A204.1 (cell line): ENCODE measurements around the gene ARSI.

ENCODE experiments used
- FAIRE-seq: peaks from 2 replicates; lab custom pipeline; 2012; peaks lifted over from hg19 to GRCh38; lab: Jason Lieb, UNC

ARSI gene

GRCh38 chr5:150326707-150327106 is 24.0 kb upstream of the ARSI start:
- FAIRE-seq: no peak

GRCh38 chr5:150325426-150325825 is 22.7 kb upstream of the ARSI start:
- FAIRE-seq: no peak

DNA sequence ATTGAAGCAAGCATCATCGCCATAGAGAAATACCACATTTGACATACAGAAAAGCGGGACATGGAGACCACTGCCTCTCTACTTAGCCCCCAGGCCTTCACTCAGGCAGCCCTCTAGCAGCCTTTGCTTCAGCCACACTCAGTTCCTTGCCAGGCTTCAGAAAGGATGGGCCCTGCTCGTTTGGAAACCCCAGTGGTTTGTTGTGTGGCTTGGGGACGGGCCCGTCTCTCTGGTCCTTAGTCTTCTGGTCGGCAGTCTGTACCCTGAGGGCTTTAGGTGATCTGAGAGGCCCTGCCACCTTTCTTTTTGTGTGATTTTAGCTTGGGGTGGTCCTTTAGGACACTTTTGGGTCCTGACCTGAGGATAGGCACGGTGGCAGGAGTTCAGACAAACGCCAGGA is 21.1 kb upstream of the ARSI start:
- no peak for FAIRE-seq

DNA sequence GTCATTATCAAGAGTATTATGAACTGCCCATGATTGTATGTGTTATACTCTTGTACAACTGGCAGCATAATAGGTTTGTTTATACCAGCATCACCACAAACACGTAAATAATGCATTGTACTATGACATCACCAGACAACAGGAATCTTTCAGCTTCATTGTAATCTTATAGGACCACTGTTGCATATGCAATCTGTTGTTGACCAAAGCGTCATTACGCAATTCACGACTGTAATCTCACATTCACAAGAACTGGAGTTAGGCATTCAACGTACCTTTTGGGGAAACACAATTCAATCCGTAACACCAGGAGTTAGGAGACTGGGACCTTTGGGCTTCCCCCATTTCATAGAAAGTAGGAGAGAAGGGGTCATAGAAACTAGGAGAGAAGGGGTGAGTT is 20.4 kb upstream of the ARSI start:
- no peak for FAIRE-seq

DNA sequence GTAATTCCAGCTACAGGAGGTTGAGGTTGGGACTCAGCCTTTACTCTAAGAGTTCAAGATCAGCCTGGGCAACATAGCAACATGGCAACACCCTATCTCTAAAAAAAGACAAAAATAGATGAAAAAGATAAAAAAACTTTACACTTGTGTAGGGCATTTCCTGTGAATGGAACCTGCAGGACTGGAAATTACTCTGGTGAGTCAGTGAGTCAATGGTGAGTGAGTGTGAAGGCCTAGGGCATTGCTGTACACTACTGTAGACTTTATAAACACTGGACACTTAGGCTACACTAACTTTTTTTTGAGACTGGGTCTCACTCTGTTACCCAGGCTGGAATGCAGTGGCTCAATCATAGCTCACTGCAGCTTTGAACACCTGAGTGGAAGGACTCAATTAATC is 19.5 kb upstream of the ARSI start:
- FAIRE-seq: no peak

DNA sequence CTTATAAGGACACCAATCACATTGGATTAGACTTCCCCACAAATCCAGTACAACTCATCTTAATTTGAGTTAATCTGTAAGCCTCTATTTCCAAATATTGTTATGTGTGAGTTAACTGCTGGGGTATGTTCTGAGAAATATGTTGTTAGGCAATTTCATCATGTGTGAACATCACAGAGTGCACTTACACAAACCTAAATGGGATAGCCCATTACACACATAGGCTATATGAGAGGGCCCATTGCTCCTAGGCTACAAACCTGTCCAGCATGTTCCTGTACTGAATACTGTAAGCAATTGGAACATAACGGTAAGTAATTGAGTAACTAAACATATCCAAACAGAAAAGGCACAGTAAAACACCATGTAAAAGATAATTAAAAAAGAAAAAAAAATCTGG is 19.1 kb upstream of the ARSI start:
- no peak for FAIRE-seq

GRCh38 chr5:150321211-150321610 is 18.5 kb upstream of the ARSI start:
- no peak for FAIRE-seq

GRCh38 chr5:150320044-150320613 is 17.4 kb upstream of the ARSI start:
- FAIRE-seq: no peak

- no peak for FAIRE-seq
These were observed 16.7 kb upstream of the ARSI start for GRCh38 chr5:150319484-150319790.

GRCh38 chr5:150318613-150319483 is 16.1 kb upstream of the ARSI start:
- FAIRE-seq: no peak

DNA sequence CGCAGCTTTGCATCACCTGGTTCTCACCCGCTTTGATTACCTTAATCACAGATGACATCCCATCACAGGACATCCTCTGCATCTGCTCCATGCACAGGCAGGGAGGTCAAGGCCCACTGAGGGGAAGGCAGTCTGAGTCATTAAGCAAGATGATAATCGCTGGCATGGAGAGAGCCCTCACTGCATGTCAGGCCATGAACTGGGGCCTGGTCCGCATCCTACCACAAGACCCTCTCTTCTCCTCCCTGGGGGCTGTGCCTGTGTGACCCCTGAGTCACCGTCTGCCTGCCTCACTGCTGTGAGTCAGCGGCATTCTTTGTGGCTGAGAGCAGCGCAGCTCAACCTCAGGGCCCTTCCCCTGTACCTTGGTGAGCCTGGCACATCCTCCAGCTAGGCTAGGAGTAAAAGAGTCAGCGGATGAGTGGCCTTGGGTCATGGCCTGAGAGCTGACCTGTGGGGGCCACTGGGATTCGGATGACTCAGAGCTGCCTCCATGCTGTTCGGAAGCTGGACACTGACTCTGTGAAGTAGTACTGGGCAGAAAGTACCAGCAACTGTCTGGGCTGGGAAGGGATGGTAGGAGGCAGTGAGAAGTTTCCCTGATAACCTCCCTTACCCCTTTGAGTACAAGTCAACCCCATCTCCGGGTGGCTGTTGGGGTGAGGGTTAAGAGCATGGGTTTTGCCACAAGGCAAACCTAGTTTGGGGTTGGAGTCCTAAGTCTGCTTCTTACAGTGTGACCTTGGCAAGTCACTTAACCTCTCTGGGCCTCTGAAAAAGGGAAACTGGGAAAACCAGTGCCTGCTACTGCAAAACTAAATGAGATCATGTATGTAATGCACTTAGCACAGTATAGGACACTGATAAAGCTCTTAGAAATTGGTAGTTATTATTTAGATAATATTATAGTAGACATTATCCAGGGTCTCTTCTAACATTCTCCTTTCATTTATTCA is 14.6 kb upstream of the ARSI start:
- FAIRE-seq: no peak

DNA sequence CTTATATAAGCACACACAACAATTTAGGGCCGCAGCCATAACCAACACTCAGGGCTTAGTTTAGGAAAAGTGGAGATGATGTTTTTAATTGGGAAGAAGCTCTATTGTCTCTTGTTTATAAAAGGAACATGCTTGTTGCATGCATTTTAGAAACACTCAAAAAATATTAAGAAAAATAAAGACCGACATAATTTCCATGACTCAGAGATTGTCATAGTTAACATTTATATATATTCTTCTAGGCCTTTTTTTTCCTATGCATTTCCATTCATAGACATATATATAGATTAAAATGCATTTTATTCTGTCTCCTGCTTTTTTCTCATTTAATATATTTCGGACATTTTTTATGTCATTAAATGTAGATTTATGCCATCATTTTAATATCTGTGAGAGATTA is 13.6 kb upstream of the ARSI start:
- FAIRE-seq: no peak

GRCh38 chr5:150315245-150315644 is 12.5 kb upstream of the ARSI start:
- no peak for FAIRE-seq

DNA sequence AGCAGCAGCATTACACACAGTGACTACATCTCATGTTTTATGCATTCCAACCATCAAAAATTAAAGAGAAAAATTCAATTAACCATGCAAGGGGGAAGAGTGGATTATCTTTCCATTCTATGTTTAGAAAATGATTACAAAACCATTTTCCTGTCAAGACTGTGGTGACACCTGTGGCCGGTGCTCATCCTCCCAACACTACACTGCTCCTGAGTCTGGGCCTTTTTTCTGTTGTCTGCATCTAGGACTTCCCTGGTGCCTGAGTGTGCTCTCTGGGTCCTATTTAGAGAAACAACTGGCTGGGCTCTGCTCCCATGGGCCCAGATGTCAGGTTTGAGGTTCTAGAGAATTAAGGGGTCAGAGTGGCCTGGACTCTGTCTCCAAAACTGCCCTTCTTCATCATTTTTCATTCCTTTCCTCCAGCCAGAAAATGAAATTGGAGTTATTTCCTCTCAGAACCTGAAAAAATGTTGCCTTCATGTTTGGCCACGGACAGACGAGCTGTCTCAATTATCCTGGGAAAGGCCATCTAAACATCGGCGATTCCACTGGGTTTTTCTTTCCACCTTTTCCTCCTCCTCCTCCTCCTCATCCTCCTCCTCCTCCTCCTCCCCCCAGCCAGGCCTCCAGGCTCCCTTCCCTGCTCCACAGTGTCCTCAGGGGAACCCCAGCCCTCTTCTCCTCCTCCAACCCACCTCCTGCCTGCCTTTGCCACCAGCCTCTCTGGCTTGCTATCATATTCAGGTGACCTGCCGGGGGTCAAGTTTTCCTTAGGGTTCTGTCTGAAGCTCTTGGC is 11.4 kb upstream of the ARSI start:
- no peak for FAIRE-seq

DNA sequence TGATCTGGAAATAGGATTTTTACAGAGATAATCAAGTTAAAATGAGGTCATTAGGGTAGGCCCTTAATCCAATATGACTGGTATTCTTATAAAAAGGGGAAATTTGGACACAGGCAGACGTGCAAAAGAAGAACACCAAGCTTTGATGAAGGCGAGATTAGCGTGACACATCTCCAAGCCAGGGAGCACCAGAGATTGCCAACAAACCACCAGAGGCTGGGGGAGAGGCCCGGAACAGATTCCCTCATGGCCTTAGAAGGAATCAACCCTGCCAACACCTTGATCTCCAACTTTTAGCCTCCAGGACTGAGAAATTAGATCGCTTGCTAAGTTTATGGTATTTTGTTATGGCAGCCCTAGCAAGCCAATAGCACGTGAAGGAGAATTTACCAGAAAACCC is 10.8 kb upstream of the ARSI start:
- FAIRE-seq: no peak

DNA sequence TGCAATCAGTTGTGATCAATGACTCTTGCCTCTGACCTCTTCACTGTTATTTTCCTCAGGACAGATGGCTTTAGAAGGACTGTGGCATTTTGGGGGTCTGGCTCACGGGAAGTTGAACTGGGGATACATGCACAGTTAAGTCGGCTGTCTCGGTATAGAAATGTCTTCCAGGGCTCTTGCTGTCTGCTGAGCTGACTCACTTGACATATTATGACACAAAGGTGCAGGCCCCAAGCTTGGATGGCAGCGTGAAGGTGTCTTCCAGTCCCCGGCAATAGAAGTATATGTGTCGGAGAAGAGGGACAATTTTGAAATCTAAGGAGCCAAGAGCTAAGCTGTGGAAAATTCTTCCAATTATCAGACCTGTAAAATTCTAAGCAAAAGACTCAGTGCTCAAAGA is 9.8 kb upstream of the ARSI start:
- no peak for FAIRE-seq

GRCh38 chr5:150311015-150311692 is 8.4 kb upstream of the ARSI start:
- FAIRE-seq: no peak

DNA sequence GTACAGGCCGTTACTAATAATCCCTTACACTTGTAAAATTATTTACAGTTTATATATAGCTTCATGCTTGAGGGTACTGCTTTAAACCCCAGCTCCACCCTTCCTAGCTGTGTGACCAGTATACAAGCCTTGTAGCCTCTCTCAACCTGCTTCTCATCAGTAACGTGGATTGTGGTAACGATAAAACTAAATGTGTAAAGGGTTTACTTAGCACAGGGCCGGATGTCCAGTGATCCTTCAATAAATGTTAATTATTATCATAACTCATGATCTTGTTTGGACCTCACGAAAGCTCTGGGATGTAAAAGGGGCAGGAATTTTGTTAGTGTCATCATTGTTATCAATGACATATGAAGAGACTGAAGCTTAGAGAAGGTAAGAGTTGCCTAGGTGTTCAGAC is 7.5 kb upstream of the ARSI start:
- FAIRE-seq: no peak

GRCh38 chr5:150309886-150310239 is 7.2 kb upstream of the ARSI start:
- no peak for FAIRE-seq

DNA sequence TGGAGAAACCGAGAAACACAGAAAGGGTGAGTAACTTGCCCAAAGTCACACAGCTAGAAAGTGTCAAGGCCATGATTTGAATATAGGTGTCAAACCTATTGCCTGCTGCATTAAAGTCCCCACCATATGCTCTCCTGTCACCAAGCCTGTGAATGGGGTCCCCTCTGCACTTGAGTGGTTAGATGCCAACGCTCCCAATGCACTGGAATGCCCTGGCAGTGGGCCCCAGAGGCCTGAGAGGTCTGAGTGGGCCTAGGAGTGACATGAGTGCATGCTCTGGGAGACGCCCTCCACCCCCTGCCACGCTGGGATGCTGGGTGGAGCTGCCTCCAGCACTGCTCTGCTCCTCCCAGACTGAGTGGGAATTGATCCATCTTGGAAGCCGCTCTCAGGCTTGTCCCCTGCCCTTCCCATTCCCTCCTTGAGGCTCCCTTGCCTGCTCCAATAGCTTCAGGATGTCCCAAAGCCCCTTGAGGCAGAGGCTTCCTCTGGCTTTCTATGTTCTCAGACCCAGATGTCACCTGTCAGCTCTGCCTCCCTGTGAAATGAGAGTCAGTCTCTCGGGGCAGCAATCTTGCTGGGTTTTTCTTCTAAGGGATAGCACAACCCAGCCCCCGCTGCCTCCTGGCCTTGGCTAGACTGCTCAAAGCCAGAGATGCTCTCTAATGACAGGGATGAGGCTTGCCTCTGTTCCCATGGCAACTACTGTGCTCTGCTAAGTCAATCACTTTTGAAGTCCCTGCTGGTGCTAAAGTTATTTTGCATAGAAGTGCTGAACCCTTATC is 6.6 kb upstream of the ARSI start:
- FAIRE-seq: no peak
